Measurements from ENCODE around the gene PCNX4. TPM values are rescaled to one million over a fixed set of nuclear protein-coding genes. Genes with fewer than 3 reads are reported as not detected.

Gene PCNX4
- total RNA-seq, 1 donor from 2014 or later = 56.0 TPM

- TF ChIP-seq, protein P1, sequence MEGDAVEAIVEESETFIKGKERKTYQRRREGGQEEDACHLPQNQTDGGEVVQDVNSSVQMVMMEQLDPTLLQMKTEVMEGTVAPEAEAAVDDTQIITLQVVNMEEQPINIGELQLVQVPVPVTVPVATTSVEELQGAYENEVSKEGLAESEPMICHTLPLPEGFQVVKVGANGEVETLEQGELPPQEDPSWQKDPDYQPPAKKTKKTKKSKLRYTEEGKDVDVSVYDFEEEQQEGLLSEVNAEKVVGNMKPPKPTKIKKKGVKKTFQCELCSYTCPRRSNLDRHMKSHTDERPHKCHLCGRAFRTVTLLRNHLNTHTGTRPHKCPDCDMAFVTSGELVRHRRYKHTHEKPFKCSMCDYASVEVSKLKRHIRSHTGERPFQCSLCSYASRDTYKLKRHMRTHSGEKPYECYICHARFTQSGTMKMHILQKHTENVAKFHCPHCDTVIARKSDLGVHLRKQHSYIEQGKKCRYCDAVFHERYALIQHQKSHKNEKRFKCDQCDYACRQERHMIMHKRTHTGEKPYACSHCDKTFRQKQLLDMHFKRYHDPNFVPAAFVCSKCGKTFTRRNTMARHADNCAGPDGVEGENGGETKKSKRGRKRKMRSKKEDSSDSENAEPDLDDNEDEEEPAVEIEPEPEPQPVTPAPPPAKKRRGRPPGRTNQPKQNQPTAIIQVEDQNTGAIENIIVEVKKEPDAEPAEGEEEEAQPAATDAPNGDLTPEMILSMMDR (IDR thresholded peaks at IDR 0.05) = no peak
- Mint-ChIP-seq H3K27ac (ENCODE audit: unreplicated experiment) (no peak overlapping the region), H3K4me1 (ENCODE audit: unreplicated experiment) (no peaks in the 10 kb centered on the region), H3K36me3 (ENCODE audit: unreplicated experiment) (no peaks in the 10 kb centered on the region), H3K4me3 (ENCODE audit: unreplicated experiment) (no peak overlapping the region), H3K9me3 (ENCODE audit: unreplicated experiment) (no peaks in the 10 kb centered on the region), H3K27me3 (ENCODE audit: unreplicated experiment) (peaks cover 16% of the 10 kb centered on the region)
- no peak for DNase-seq (ENCODE audit: extremely low spot score, unreplicated experiment)
Observed at GRCh38 chr14:60189923-60190840, 98.5 kb downstream of the PCNX4 start.

- Mint-ChIP-seq H3K27ac (ENCODE audit: unreplicated experiment) (no peak overlapping the region), H3K4me1 (ENCODE audit: unreplicated experiment) (no peaks in the 10 kb centered on the region), H3K9me3 (ENCODE audit: unreplicated experiment) (peaks cover 16% of the 10 kb centered on the region), H3K4me3 (ENCODE audit: unreplicated experiment) (no peak overlapping the region), H3K36me3 (ENCODE audit: unreplicated experiment) (peaks cover 3% of the 10 kb centered on the region), H3K27me3 (ENCODE audit: unreplicated experiment) (peaks cover 11% of the 10 kb centered on the region)
- TF ChIP-seq, protein P1 (IDR thresholded peaks at IDR 0.05) = no peak
- no peak for DNase-seq (ENCODE audit: extremely low spot score, unreplicated experiment)
Observed at GRCh38 chr14:60195179-60195810, 103.6 kb downstream of the PCNX4 start.

GRCh38 chr14:60196291-60196690 is 104.6 kb downstream of the PCNX4 start:
- Mint-ChIP-seq H3K36me3 (ENCODE audit: unreplicated experiment) (peaks cover 3% of the 10 kb centered on the region), H3K27me3 (ENCODE audit: unreplicated experiment) (peaks cover 11% of the 10 kb centered on the region), H3K4me1 (ENCODE audit: unreplicated experiment) (no peaks in the 10 kb centered on the region), H3K9me3 (ENCODE audit: unreplicated experiment) (peaks cover 20% of the 10 kb centered on the region), H3K4me3 (ENCODE audit: unreplicated experiment) (no peak overlapping the region), H3K27ac (ENCODE audit: unreplicated experiment) (no peak overlapping the region)
- TF ChIP-seq, protein P1 (IDR thresholded peaks at IDR 0.05) = no peak
- no peak for DNase-seq (ENCODE audit: extremely low spot score, unreplicated experiment)

DNA sequence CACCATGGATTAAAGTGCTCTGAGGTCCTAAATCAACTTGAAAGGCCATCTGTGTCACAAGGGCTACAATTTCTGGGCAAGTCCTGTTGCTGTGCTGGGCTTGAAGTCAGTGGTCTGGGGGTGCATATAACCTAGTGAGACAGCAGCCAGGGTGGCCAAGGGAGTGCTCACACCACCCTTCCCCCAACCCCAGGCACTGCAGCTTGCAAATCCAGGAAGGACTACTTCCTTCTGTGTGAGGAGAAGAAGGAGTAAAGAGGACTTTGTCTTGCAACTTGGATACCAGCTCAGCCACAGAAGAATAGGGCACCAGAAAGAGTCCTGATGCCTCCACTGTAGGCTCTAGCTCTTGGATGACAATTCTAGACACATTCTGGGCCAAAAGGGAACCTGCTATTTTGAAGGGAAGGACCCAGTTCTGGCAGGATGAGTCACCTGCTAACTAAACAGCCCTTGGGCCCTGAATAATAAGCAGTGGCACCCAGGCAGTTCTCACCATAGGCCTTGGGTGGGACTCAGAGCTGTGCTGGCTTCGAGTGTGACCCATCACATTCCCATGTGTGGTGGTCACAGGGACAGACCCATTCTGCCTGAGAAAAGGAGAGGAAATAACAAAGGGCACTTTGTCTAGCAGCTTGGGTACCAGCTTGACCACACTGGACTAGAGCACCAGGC is 106.0 kb downstream of the PCNX4 start:
- Mint-ChIP-seq H3K4me3 (ENCODE audit: unreplicated experiment) (no peak overlapping the region), H3K27me3 (ENCODE audit: unreplicated experiment) (peaks cover 11% of the 10 kb centered on the region), H3K27ac (ENCODE audit: unreplicated experiment) (no peak overlapping the region), H3K4me1 (ENCODE audit: unreplicated experiment) (no peaks in the 10 kb centered on the region), H3K36me3 (ENCODE audit: unreplicated experiment) (peaks cover 3% of the 10 kb centered on the region), H3K9me3 (ENCODE audit: unreplicated experiment) (peaks cover 20% of the 10 kb centered on the region)
- no peak for DNase-seq (ENCODE audit: extremely low spot score, unreplicated experiment)
- TF ChIP-seq, protein P1 (IDR thresholded peaks at IDR 0.05) = no peak
